COLO668 (cell line): ENCODE data around the gene PRKD2.

Experiments
- DNase-seq: peaks from one replicate; lab custom pipeline; 2025; ENCODE audit not compliant: unreplicated experiment; lab: John Stamatoyannopoulos, UW

PRKD2 gene

GRCh38 chr19:46665072-46665471 lies 51.8 kb downstream of the PRKD2 start:
- no peak for DNase-seq

- DNase-seq, result peak; percentile 79
These were observed 55.0 kb downstream of the PRKD2 start for GRCh38 chr19:46661735-46662592.

GRCh38 chr19:46661020-46661731 lies 55.7 kb downstream of the PRKD2 start, which contains the start of gene DACT3:
DACT3 (minus strand) TSS chr19:46661182; CDS start chr19:46661064, 118 bp downstream.
- peak; percentile 100 for DNase-seq

- no peak for DNase-seq
These were observed 56.3 kb downstream of the PRKD2 start for GRCh38 chr19:46660551-46661019.

GRCh38 chr19:46660008-46660517 lies 56.9 kb downstream of the PRKD2 start:
- no peak for DNase-seq

- DNase-seq, result no peak
These were observed 57.5 kb downstream of the PRKD2 start for GRCh38 chr19:46659151-46660007.

- DNase-seq, result no peak
These were observed 60.4 kb downstream of the PRKD2 start for GRCh38 chr19:46656541-46656940.

GRCh38 chr19:46654621-46655152 lies 62.2 kb downstream of the PRKD2 start:
- no peak for DNase-seq

- DNase-seq, result no peak
These were observed 66.5 kb downstream of the PRKD2 start for GRCh38 chr19:46650445-46650844.

GRCh38 chr19:46648961-46649960 lies 67.7 kb downstream of the PRKD2 start:
- no peak for DNase-seq

GRCh38 chr19:46648060-46648960 lies 68.6 kb downstream of the PRKD2 start:
- DNase-seq, result peak; percentile 22

- DNase-seq, result no peak
These were observed 70.5 kb downstream of the PRKD2 start for GRCh38 chr19:46646402-46646801.

- no peak for DNase-seq
These were observed 72.2 kb downstream of the PRKD2 start for GRCh38 chr19:46644720-46645119.

- DNase-seq, result no peak
These were observed 76.3 kb downstream of the PRKD2 start for GRCh38 chr19:46640656-46641055.

- peak; percentile 10 for DNase-seq
These were observed 77.3 kb downstream of the PRKD2 start for GRCh38 chr19:46639358-46640182.

GRCh38 chr19:46637224-46637623 lies 79.7 kb downstream of the PRKD2 start:
- no peak for DNase-seq

- DNase-seq, result no peak
These were observed 80.8 kb downstream of the PRKD2 start, which contains the start of gene GNG8 for GRCh38 chr19:46635920-46636761. GNG8 (minus strand) TSS chr19:46636202; CDS start chr19:46634682, 1,520 bp downstream.
